Hepatocyte (in vitro differentiated cells): ENCODE results near the gene CCDC185. TPM values are rescaled to one million over a fixed set of nuclear protein-coding genes. Genes with fewer than 3 reads are reported as not detected.

Experiments
- DNase-seq: peaks from one replicate; pipeline ENCODE4 v3.0.0-alpha.2; 2016; ENCODE audit warnings: low spot score
- H2AFZ ChIP-seq: fragments of 200-600 bp; sonication (generic); 2 replicates; pipeline ENCODE4 v1.6.0; 2016; ENCODE audit warnings: antibody characterized with exemption, mild to moderate bottlenecking
- H3K27ac ChIP-seq: fragments of 200-600 bp; sonication (generic); 2 replicates; pipeline ENCODE4 v1.5.1; 2016; ENCODE audit warnings: mild to moderate bottlenecking
- H3K27me3 ChIP-seq: fragments of 200-600 bp; sonication (generic); 2 replicates; pipeline ENCODE4 v1.6.1; 2016
- H3K36me3 ChIP-seq: fragments of 200-600 bp; sonication (generic); replicated peaks from 2 replicates; pipeline ENCODE4 v1.5.1; 2016; ENCODE audit warnings: low read depth; ENCODE audit not compliant: insufficient read depth
- H3K4me1 ChIP-seq: fragments of 200-600 bp; sonication (generic); 2 replicates; pipeline ENCODE4 v1.5.1; 2016; ENCODE audit warnings: mild to moderate bottlenecking, moderate library complexity; ENCODE audit not compliant: insufficient read depth
- H3K4me2 ChIP-seq: fragments of 200-600 bp; sonication (generic); 2 replicates; pipeline ENCODE4 v1.6.0; 2016
- H3K4me3 ChIP-seq: fragments of 200-600 bp; sonication (generic); 2 replicates; pipeline ENCODE4 v1.5.1; 2016; ENCODE audit warnings: mild to moderate bottlenecking
- H3K79me2 ChIP-seq: fragments of 200-600 bp; sonication (generic); 2 replicates; pipeline ENCODE4 v1.6.0; 2017; ENCODE audit warnings: mild to moderate bottlenecking
- H3K9me2 ChIP-seq: fragments of 200-600 bp; sonication (generic); replicated peaks from 2 replicates; pipeline ENCODE4 v1.6.0; 2017; ENCODE audit warnings: mild to moderate bottlenecking; ENCODE audit not compliant: insufficient read depth
- H3K9me3 ChIP-seq: fragments of 200-600 bp; sonication (generic); 2 replicates; pipeline ENCODE4 v1.5.1; 2016; ENCODE audit warnings: low read depth, mild to moderate bottlenecking
- H4K20me1 ChIP-seq: fragments of 200-600 bp; sonication (generic); 2 replicates; pipeline ENCODE4 v1.6.0; 2016; ENCODE audit warnings: mild to moderate bottlenecking; ENCODE audit not compliant: insufficient read depth, poor library complexity, severe bottlenecking
- EZH2 ChIP-seq: fragments of 200-600 bp; sonication (generic); IDR thresholded peaks from 2 replicates; pipeline ENCODE4 v1.6.1; 2016; ENCODE audit warnings: antibody characterized with exemption, mild to moderate bottlenecking, borderline replicate concordance
- EZH2phosphoT487 ChIP-seq: fragments of 200-600 bp; sonication (generic); IDR thresholded peaks from one replicate; pipeline ENCODE4 v1.6.1; 2018; ENCODE audit warnings: antibody characterized with exemption, mild to moderate bottlenecking, low read depth, moderate library complexity; ENCODE audit not compliant: unreplicated experiment, severe bottlenecking
- WGBS: methylation state at CpG from one replicate; pipeline ENCODE4 v1.1.6; 2016; ENCODE audit warnings: low lambda C conversion rate; ENCODE audit errors: missing lambda C conversion rate; 5-methylcytosine and 5-hydroxymethylcytosine counted together
- polyA plus RNA-seq: library from polyadenylated mRNA; unstranded; fragments of >200 nt; fragmentation: Nextera tagmentation; extraction: Ambion mirVana; gene quantifications from 2 replicates; pipeline ENCODE4 v1.2.1, GENCODE V29; 2016
- total RNA-seq: library from RNA; depleted of rRNA; stranded (reverse); fragments of >200 nt; gene quantifications from 2 replicates; pipeline ENCODE4 v1.2.3, GENCODE V29; 2014
- TF ChIP-seq, protein P1 (sequence below): fragments of 200-600 bp; sonication (generic); IDR thresholded peaks from 2 replicates; pipeline ENCODE4 v1.5.1; 2016; ENCODE audit warnings: antibody characterized with exemption, mild to moderate bottlenecking; ENCODE audit not compliant: poor library complexity

Gene CCDC185
- total and polyA plus RNA-seq, 2 experiments from 2014 or later = not detected

DNA sequence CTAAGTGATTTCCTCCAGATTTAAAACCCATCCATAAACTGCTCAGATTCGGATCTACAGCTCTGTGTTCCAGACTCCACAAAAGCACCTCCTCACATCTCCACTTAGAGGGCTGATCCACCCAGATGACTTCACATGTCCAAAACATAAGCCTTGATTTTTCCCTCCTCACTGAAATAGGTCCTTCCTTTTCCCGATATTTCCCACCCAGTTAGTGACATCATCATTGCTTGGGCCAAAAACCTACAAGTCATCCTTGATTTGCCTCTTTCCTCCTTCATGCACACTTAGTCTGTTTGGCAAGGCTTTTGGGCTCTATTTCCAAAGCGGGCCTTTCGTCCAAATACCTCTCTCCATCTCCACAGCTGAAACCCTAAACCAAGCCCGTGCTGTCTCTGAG, 32.3 kb downstream of the CCDC185 start:
- Histone ChIP-seq H3K79me2 (no peaks in the 10 kb centered on the region), H3K4me2 (no peak overlapping the region), H3K27ac (no peak overlapping the region), H4K20me1 (no peaks in the 10 kb centered on the region), H3K27me3 (no peaks in the 10 kb centered on the region), H3K9me2 (no peaks in the 10 kb centered on the region), H3K36me3 (no peaks in the 10 kb centered on the region), H2AFZ (no peak overlapping the region), H3K4me3 (no peak overlapping the region), H3K9me3 (no peaks in the 10 kb centered on the region), H3K4me1 (peaks cover 4% of the 10 kb centered on the region)
- TF ChIP-seq, protein P1, sequence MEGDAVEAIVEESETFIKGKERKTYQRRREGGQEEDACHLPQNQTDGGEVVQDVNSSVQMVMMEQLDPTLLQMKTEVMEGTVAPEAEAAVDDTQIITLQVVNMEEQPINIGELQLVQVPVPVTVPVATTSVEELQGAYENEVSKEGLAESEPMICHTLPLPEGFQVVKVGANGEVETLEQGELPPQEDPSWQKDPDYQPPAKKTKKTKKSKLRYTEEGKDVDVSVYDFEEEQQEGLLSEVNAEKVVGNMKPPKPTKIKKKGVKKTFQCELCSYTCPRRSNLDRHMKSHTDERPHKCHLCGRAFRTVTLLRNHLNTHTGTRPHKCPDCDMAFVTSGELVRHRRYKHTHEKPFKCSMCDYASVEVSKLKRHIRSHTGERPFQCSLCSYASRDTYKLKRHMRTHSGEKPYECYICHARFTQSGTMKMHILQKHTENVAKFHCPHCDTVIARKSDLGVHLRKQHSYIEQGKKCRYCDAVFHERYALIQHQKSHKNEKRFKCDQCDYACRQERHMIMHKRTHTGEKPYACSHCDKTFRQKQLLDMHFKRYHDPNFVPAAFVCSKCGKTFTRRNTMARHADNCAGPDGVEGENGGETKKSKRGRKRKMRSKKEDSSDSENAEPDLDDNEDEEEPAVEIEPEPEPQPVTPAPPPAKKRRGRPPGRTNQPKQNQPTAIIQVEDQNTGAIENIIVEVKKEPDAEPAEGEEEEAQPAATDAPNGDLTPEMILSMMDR = no peak
- TF ChIP-seq EZH2phosphoT487 (no peak), EZH2 (no peak)
- WGBS = 91% methylated on average over 5 of the region's 5 CpGs
- DNase-seq = no peak

DNA sequence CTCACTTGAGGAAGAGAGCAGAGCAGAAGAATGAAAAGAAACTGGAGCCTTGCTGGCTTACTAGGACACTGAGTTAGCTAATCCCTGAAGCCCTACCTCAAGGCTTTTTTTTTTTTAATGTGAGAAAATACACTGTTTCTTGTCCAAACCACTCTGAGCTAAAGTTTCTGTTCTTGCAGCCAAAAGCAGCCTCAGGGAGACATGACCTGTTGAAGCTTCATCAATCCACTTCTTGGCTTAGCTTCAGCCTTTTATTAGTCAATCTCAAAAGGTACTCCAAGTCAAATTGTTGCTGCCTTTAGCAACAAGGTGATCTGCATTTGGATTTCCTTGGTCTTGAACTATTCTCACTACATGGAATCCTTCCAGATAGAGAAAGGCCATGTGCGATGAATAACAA, 33.7 kb downstream of the CCDC185 start:
- 97% methylated on average over 1 of the region's 1 CpG for WGBS
- no peak overlapping the region for H3K4me2 ChIP-seq
- H3K4me3 ChIP-seq = no peak overlapping the region
- no peaks in the 10 kb centered on the region for H4K20me1 ChIP-seq
- no peaks in the 10 kb centered on the region for H3K36me3 ChIP-seq
- peaks cover 4% of the 10 kb centered on the region for H3K4me1 ChIP-seq
- H2AFZ ChIP-seq = no peak overlapping the region
- TF ChIP-seq, protein P1 = no peak
- TF ChIP-seq EZH2 = no peak
- TF ChIP-seq EZH2phosphoT487 = no peak
- H3K27ac ChIP-seq = no peak overlapping the region
- H3K79me2 ChIP-seq = no peaks in the 10 kb centered on the region
- no peak for DNase-seq
- no peaks in the 10 kb centered on the region for H3K27me3 ChIP-seq
- no peaks in the 10 kb centered on the region for H3K9me3 ChIP-seq
- H3K9me2 ChIP-seq = no peaks in the 10 kb centered on the region

DNA sequence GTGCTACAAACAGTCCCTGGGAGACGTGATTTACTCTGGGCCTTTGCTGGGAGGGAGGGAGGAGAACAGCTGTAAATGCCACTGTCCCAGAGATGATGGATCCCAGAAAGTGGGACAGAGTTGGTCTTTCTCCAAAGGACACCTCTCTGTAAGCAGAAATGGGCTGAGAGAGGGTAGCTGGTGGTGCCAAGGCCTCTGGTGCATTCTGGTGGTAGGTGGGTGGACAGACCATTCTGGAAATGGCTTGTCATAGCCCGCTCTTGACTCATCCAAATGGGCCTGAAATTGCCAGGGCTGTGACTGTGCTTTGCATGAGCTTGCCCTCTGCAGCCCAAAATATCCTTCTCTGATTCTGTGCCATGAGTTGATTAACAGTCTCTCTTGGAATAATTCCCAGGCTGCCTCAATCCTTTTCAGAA, 36.1 kb downstream of the CCDC185 start:
- H3K4me3 ChIP-seq = no peak overlapping the region
- no peak for DNase-seq
- 84% methylated on average over 2 of the region's 2 CpGs for WGBS
- H3K4me1 ChIP-seq = no peaks in the 10 kb centered on the region
- no peaks in the 10 kb centered on the region for H3K36me3 ChIP-seq
- H3K27me3 ChIP-seq = no peaks in the 10 kb centered on the region
- no peak overlapping the region for H3K4me2 ChIP-seq
- no peak overlapping the region for H3K27ac ChIP-seq
- TF ChIP-seq, protein P1 = no peak
- no peak for TF ChIP-seq EZH2
- TF ChIP-seq EZH2phosphoT487 = no peak
- H4K20me1 ChIP-seq = no peaks in the 10 kb centered on the region
- H3K9me3 ChIP-seq = no peaks in the 10 kb centered on the region
- H3K79me2 ChIP-seq = no peaks in the 10 kb centered on the region
- no peak overlapping the region for H2AFZ ChIP-seq
- no peaks in the 10 kb centered on the region for H3K9me2 ChIP-seq

DNA sequence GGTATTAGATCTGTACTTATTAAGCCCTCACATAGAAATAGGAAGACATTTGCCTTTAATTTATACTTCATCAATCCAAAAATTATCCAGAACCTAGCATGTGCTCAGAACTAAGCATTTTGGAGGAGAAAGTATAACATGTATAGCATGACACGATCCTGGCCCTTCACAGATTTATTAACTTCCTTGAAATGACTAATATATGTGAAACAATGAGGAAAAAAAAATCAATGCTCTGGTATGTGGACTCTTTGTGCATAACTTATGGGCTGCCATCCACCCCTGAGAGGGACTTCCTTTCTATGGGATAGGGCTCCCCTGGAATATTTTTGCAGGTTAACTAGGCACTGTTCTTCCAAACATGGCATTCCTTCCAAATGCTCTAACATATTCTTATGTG, 36.6 kb downstream of the CCDC185 start:
- Histone ChIP-seq H3K27me3 (no peaks in the 10 kb centered on the region), H3K4me2 (no peak overlapping the region), H2AFZ (no peak overlapping the region), H4K20me1 (no peaks in the 10 kb centered on the region), H3K9me2 (no peaks in the 10 kb centered on the region), H3K27ac (no peak overlapping the region), H3K79me2 (no peaks in the 10 kb centered on the region), H3K4me3 (no peak overlapping the region), H3K4me1 (no peaks in the 10 kb centered on the region), H3K9me3 (no peaks in the 10 kb centered on the region), H3K36me3 (no peaks in the 10 kb centered on the region)
- TF ChIP-seq EZH2 (no peak), EZH2phosphoT487 (no peak)
- TF ChIP-seq, protein P1 = no peak
- no peak for DNase-seq
- 90% methylated on average over 1 of the region's 1 CpG for WGBS
